Fibroblast of lung (primary cell): ENCODE data around the gene MMAA.

Source experiments
- CTCF ChIP-seq, 2 donors: IDR thresholded peaks in 1 of 2; conservative IDR thresholded peaks in 1 of 2; 1 replicate in 1 of 2; 2 replicates in 1 of 2; pipeline ENCODE4 v1.5.1; 2011 to 2012; ENCODE audit warnings: low read length in 2 of 2, control low read depth in 1 of 2, inconsistent platforms in 1 of 2, low read depth in 1 of 2, mild to moderate bottlenecking in 1 of 2
- EZH2 ChIP-seq: IDR thresholded peaks from 2 replicates; pipeline ENCODE4 v1.5.1; 2012; ENCODE audit warnings: low read length, control low read depth, mild to moderate bottlenecking; ENCODE audit errors: missing control alignments

DNA sequence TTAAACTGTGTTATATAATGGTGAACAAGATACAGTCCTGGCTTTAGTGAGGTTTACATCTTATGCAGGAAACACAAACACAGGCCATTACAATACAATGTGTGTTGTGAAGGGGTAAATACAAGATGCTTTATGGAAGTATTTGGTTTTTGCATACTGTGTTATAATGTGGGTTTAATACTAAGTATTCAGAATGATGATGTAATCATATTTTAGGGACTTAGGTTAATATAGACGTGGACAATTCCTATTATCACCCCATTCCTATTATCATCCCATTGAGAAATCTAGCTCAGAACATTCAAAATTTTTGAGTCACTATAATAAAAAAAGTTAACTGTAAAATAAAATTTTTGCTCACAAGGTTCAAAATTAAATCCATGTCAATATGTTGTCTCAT is 24.1 kb downstream of the MMAA start:
- TF ChIP-seq CTCF (conservative IDR thresholded peaks at IDR 0.05 in 1 of 2, IDR thresholded peaks at IDR 0.05 in 1 of 2; ENCODE audit: low read depth in 1 of 2, low read length in 2 of 2) (no peak), EZH2 (no peak)
